CD14-positive monocyte (primary cell): ENCODE measurements around the gene LSS. TPM values are rescaled to one million over a fixed set of nuclear protein-coding genes. Genes with fewer than 3 reads are reported as not detected.

Source experiments
- DNase-seq, 3 donors: peaks; one replicate each; pipeline ENCODE4 v3.0.0-alpha.2; 2011 to 2022
- H2AFZ ChIP-seq: 2 replicates; pipeline ENCODE4 v1.6.0; 2012; ENCODE audit warnings: mild to moderate bottlenecking, low read depth, low read length, inconsistent platforms; ENCODE audit not compliant: insufficient read depth, poor library complexity, severe bottlenecking
- H3K27ac ChIP-seq, 2 donors: 1 replicate in 1 of 2; 2 replicates in 1 of 2; pipeline ENCODE4 v1.5.1; 2012 to 2013; ENCODE audit warnings: low read length in 2 of 2, control low read depth in 1 of 2, inconsistent platforms in 1 of 2, low read depth in 1 of 2, mild to moderate bottlenecking in 1 of 2
- H3K27me3 ChIP-seq, 2 donors: one replicate each; pipeline versions ENCODE4 v1.6.0 to v1.6.1; 2011 to 2013; ENCODE audit warnings: low read length in 2 of 2; ENCODE audit not compliant: control insufficient read depth in 2 of 2, insufficient read depth in 2 of 2
- H3K36me3 ChIP-seq, 2 donors: replicated peaks in 1 of 2; 1 replicate in 1 of 2; 2 replicates in 1 of 2; pipeline versions ENCODE4 v1.5.1 to v1.6.1; 2012 to 2013; ENCODE audit warnings: low read length in 2 of 2, control low read depth in 1 of 2, inconsistent platforms in 1 of 2, mild to moderate bottlenecking in 1 of 2; ENCODE audit not compliant: insufficient read depth in 2 of 2, control insufficient read depth in 1 of 2
- H3K4me1 ChIP-seq, 2 donors: 1 replicate in 1 of 2; 2 replicates in 1 of 2; pipeline versions ENCODE4 v1.5.1 to v1.6.1; 2012 to 2013; ENCODE audit warnings: low read length in 2 of 2, control low read depth in 1 of 2, inconsistent platforms in 1 of 2, mild to moderate bottlenecking in 1 of 2, moderate library complexity in 1 of 2; ENCODE audit not compliant: insufficient read depth in 2 of 2, control insufficient read depth in 1 of 2
- H3K4me2 ChIP-seq: replicated peaks from 2 replicates; pipeline ENCODE3; 2012; ENCODE audit warnings: low read length, moderate library complexity, mild to moderate bottlenecking; ENCODE audit not compliant: poor library complexity, severe bottlenecking; ENCODE audit errors: extremely low read depth
- H3K4me3 ChIP-seq, 3 experiments: fragments of 200-600 bp in 1 of 3; sonication (generic) in 1 of 3; replicated peaks in 1 of 3; 1 replicate in 2 of 3; 2 replicates in 1 of 3; pipeline ENCODE4 v1.5.1; 2011 to 2013; ENCODE audit warnings: low read length in 3 of 3, mild to moderate bottlenecking in 3 of 3, control low read depth in 2 of 3, low read depth in 2 of 3, inconsistent platforms in 1 of 3, moderate library complexity in 1 of 3
- H3K79me2 ChIP-seq: 2 replicates; pipeline ENCODE4 v1.6.0; 2012; ENCODE audit warnings: mild to moderate bottlenecking, control low read depth, inconsistent platforms, low read length, moderate library complexity; ENCODE audit not compliant: insufficient read depth
- H3K9ac ChIP-seq: 2 replicates; pipeline ENCODE4 v1.6.0; 2017; ENCODE audit warnings: low read length, mild to moderate bottlenecking; ENCODE audit not compliant: insufficient read depth, poor library complexity, severe bottlenecking
- H3K9me3 ChIP-seq, 2 donors: replicated peaks in 1 of 2; 1 replicate in 1 of 2; 2 replicates in 1 of 2; pipeline versions ENCODE4 v1.5.1 to v1.6.1; 2012 to 2013; ENCODE audit warnings: low read length in 2 of 2, control low read depth in 1 of 2; ENCODE audit not compliant: control insufficient read depth in 1 of 2, insufficient read depth in 1 of 2
- H4K20me1 ChIP-seq: 2 replicates; pipeline ENCODE4 v1.6.0; 2012; ENCODE audit warnings: mild to moderate bottlenecking, low read length, control low read depth, moderate library complexity; ENCODE audit not compliant: insufficient read depth
- H3K27ac Mint-ChIP-seq, 7 donors: one replicate each; pipeline ENCODE4 v1.8.0; 2020; ENCODE audit warnings: mild to moderate bottlenecking in 7 of 7, mixed read lengths in 7 of 7, moderate library complexity in 6 of 7, inconsistent platforms in 2 of 7
- H3K27me3 Mint-ChIP-seq, 3 donors: one replicate each; pipeline ENCODE4 v1.8.0; 2021 to 2022; ENCODE audit warnings: low read depth in 3 of 3, mild to moderate bottlenecking in 3 of 3, mixed read lengths in 3 of 3, moderate library complexity in 3 of 3, inconsistent platforms in 1 of 3
- H3K36me3 Mint-ChIP-seq, 2 donors: one replicate each; pipeline ENCODE4 v1.8.0; 2020; ENCODE audit warnings: mixed read lengths in 2 of 2, inconsistent platforms in 1 of 2, mild to moderate bottlenecking in 1 of 2
- H3K4me1 Mint-ChIP-seq: one replicate; pipeline ENCODE4 v1.8.0; 2020; ENCODE audit warnings: mild to moderate bottlenecking, mixed read lengths
- H3K4me3 Mint-ChIP-seq, 2 donors: one replicate each; pipeline ENCODE4 v1.8.0; 2020; ENCODE audit warnings: mild to moderate bottlenecking in 2 of 2, mixed read lengths in 2 of 2, moderate library complexity in 1 of 2
- H3K9me3 Mint-ChIP-seq, 7 donors: one replicate each; pipeline ENCODE4 v1.8.0; 2020 to 2022; ENCODE audit warnings: mixed read lengths in 7 of 7, mild to moderate bottlenecking in 6 of 7, moderate library complexity in 6 of 7, inconsistent platforms in 2 of 7
- WGBS: methylation state at CpG from one replicate; pipeline ENCODE4 v1.1.5; 2013; ENCODE audit warnings: missing lambda C conversion rate; ENCODE audit not compliant: insufficient coverage; 5-methylcytosine and 5-hydroxymethylcytosine counted together
- intact Hi-C, 2 donors: fragments of 100-400 bp; cut with micrococcal nuclease; formaldehyde crosslinking; loops; one replicate each; pipeline versions ENCODE4 v1.15.0 to v1.15.1; 2023
- polyA plus RNA-seq, 3 donors: library from polyadenylated mRNA; depleted of rRNA in 1 of 3; unstranded in 2 of 3; stranded (reverse) in 1 of 3; fragments of 300-500 nt in 2 of 3; fragments of >200 nt in 1 of 3; fragmentation: Illumina TruSeq in 2 of 3; gene quantifications; 1 replicate in 2 of 3; 2 replicates in 1 of 3; pipeline ENCODE4 v1.2.3, GENCODE V29; 2012 to 2021
- TF ChIP-seq, protein P1 (sequence below): fragments of 200-600 bp; IDR thresholded peaks from one replicate; pipeline ENCODE4 v1.8.0; 2022; ENCODE audit warnings: antibody characterized with exemption, mild to moderate bottlenecking

Gene LSS
- polyA plus RNA-seq, 3 donors = 4.1 to 20.0 (median 4.9) TPM

DNA sequence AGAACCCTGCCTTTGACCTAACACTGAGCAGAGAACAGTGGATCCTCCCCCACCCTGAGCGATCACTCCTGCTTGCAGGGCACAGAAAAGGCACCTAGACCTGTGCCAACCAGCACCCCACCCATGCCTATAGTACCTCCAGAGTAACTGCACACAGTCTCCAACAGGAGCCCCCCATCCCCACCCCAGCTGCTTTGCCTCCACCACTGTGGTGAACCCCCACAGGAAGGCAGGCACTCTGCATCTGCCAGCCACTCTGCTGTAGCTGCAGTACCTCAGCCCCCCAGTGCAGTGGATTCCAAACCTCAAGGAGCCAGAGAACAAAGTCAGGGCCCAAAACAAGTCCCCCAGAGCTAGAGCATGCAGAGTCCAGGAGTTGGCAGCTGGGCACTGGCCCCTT, 55.0 kb downstream of the LSS start:
- peaks cover 17 to 32% (median 22%) of the 10 kb centered on the region in 7 donors for H3K9me3 Mint-ChIP-seq

DNA sequence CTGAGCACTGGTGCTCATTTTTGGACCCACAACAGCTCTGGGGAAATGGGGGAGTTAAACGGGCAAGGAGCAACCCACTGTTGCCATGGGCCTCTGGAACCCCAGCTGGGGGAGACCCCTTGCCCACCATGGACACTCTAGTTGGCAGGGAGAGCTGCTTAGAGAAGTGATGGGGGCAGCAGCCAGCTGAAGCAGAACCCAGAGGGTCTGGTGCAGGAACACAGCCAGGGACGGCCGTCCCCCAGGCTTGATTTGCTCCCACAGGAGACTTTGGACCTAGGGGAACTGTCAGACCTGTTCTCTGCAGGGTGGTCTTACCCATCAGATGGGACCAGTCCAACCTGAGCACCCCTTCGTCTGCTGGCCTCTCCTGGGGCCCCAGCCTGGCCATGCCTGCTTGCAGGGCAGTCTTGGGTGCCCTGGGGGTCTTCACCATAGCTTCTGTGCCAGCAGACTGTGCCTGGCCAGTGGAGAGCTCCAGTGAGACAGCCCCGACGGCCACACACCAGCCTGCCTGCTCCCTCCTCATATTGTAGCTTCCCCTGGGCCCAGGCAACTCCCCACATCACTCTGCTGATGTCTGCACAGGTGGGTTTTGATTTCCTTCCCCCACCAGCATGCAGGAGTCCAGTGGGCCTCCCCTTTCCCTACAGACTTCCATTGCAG, 55.6 kb downstream of the LSS start:
- no peak overlapping the region for H3K9ac ChIP-seq
- Mint-ChIP-seq H3K36me3 (no peaks in the 10 kb centered on the region), H3K27ac (no peak overlapping the region), H3K4me1 (no peaks in the 10 kb centered on the region), H3K4me3 (no peak overlapping the region), H3K27me3 (peaks cover 2 to 5% (median 3%) of the 10 kb centered on the region in 3 donors), H3K9me3 (peaks cover 17 to 32% (median 21%) of the 10 kb centered on the region in 7 donors)
- no peaks in the 10 kb centered on the region for H3K79me2 ChIP-seq
- no peak overlapping the region for H3K4me2 ChIP-seq
- TF ChIP-seq, protein P1, sequence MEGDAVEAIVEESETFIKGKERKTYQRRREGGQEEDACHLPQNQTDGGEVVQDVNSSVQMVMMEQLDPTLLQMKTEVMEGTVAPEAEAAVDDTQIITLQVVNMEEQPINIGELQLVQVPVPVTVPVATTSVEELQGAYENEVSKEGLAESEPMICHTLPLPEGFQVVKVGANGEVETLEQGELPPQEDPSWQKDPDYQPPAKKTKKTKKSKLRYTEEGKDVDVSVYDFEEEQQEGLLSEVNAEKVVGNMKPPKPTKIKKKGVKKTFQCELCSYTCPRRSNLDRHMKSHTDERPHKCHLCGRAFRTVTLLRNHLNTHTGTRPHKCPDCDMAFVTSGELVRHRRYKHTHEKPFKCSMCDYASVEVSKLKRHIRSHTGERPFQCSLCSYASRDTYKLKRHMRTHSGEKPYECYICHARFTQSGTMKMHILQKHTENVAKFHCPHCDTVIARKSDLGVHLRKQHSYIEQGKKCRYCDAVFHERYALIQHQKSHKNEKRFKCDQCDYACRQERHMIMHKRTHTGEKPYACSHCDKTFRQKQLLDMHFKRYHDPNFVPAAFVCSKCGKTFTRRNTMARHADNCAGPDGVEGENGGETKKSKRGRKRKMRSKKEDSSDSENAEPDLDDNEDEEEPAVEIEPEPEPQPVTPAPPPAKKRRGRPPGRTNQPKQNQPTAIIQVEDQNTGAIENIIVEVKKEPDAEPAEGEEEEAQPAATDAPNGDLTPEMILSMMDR = no peak
- no peaks in the 10 kb centered on the region for H3K4me1 ChIP-seq
- H3K36me3 ChIP-seq = no peaks in the 10 kb centered on the region
- 90% methylated on average over 6 of the region's 6 CpGs for WGBS
- no peak for DNase-seq
- no peak overlapping the region for H3K4me3 ChIP-seq
- H3K9me3 ChIP-seq = peaks cover 0 to 15% of the 10 kb centered on the region in 2 donors
- H3K27ac ChIP-seq = no peak overlapping the region
- no peak overlapping the region for H2AFZ ChIP-seq
- H3K27me3 ChIP-seq = no peaks in the 10 kb centered on the region
- H4K20me1 ChIP-seq = no peaks in the 10 kb centered on the region
- intact Hi-C loops = no loop called here

More for the DNA sequence above, 55.0 kb downstream of the LSS start:
- intact Hi-C loops = no loop called here
- Histone ChIP-seq H3K9ac (no peak overlapping the region), H3K4me3 (no peak overlapping the region), H3K36me3 (no peaks in the 10 kb centered on the region), H3K9me3 (peaks cover 0 to 15% of the 10 kb centered on the region in 2 donors), H3K27ac (no peak overlapping the region), H3K79me2 (no peaks in the 10 kb centered on the region), H3K27me3 (no peaks in the 10 kb centered on the region), H2AFZ (no peak overlapping the region), H3K4me2 (no peak overlapping the region), H3K4me1 (no peaks in the 10 kb centered on the region), H4K20me1 (no peaks in the 10 kb centered on the region)
- Mint-ChIP-seq H3K36me3 (no peaks in the 10 kb centered on the region), H3K4me1 (no peaks in the 10 kb centered on the region), H3K27ac (no peak overlapping the region), H3K27me3 (peaks cover 2 to 5% (median 3%) of the 10 kb centered on the region in 3 donors), H3K4me3 (no peak overlapping the region)
- WGBS = 75% methylated on average over 1 of the region's 1 CpG
- DNase-seq = no peak
- TF ChIP-seq, protein P1 = no peak
